GM06990 (cell line): ENCODE data around the gene ME1.

ENCODE experiments used
- DNase-seq: peaks from one replicate; pipeline ENCODE4 v3.0.0-alpha.2; 2011; ENCODE audit not compliant: insufficient read length; ENCODE audit errors: extremely low read depth
- H3K27me3 ChIP-seq: replicated peaks from 2 replicates; pipeline ENCODE4 v1.6.0; 2011; ENCODE audit warnings: low read length; ENCODE audit not compliant: control insufficient read depth, insufficient read depth
- H3K36me3 ChIP-seq: 2 replicates; pipeline ENCODE4 v1.5.1; 2011; ENCODE audit warnings: low read length; ENCODE audit not compliant: control insufficient read depth, insufficient read depth
- H3K4me3 ChIP-seq: replicated peaks from 2 replicates; pipeline ENCODE4 v1.5.1; 2011; ENCODE audit warnings: low read depth, mild to moderate bottlenecking, control low read depth, low read length
- TF ChIP-seq, protein P1 (sequence below): IDR thresholded peaks from 2 replicates; pipeline ENCODE4 v1.5.1; 2011; ENCODE audit warnings: low read length, control low read depth, mild to moderate bottlenecking, inconsistent platforms; ENCODE audit not compliant: insufficient read depth, poor library complexity, severe bottlenecking

ME1 gene

DNA sequence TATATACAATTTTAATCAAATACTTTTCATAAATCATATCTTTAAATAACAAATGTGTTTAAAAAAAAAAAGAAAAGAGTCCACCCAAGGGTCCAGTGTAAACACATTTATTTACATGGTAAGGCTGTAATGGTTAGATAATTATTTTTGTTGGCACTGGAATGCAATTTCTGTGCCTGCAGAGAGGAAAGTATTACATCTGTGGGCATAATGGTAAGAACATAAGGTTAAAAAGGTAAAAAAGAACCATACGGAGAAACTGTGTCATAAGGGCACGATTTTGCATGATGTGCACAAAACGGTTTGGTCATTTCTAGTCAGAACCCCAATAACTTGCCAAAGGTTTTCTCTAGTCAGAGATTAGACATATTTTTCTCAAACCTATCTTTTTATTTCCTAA lies 183.4 kb downstream of the ME1 start:
- TF ChIP-seq, protein P1, sequence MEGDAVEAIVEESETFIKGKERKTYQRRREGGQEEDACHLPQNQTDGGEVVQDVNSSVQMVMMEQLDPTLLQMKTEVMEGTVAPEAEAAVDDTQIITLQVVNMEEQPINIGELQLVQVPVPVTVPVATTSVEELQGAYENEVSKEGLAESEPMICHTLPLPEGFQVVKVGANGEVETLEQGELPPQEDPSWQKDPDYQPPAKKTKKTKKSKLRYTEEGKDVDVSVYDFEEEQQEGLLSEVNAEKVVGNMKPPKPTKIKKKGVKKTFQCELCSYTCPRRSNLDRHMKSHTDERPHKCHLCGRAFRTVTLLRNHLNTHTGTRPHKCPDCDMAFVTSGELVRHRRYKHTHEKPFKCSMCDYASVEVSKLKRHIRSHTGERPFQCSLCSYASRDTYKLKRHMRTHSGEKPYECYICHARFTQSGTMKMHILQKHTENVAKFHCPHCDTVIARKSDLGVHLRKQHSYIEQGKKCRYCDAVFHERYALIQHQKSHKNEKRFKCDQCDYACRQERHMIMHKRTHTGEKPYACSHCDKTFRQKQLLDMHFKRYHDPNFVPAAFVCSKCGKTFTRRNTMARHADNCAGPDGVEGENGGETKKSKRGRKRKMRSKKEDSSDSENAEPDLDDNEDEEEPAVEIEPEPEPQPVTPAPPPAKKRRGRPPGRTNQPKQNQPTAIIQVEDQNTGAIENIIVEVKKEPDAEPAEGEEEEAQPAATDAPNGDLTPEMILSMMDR: no peak
- DNase-seq: no peak
- no peaks in the 10 kb centered on the region for H3K36me3 ChIP-seq
- H3K4me3 ChIP-seq: no peak overlapping the region
- H3K27me3 ChIP-seq: no peaks in the 10 kb centered on the region

DNA sequence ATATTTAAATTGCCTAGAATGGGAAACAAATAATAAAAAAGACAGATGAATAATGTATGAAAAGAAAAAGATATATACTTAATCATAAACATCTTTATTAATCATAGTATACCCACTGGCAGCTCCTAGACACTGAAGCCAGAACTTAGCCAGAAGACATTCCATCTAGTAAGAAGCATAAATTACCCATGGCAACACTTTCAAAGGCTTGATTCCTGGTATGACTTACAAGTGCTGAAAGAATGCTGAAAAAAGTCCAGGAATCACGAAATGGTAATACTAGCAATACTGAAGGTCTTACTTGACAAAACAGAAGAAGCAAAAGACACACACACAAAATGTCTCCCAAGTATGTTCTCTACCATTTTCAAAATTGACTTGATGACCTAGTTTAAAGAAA lies 199.7 kb downstream of the ME1 start:
- Histone ChIP-seq H3K27me3 (no peaks in the 10 kb centered on the region), H3K36me3 (no peaks in the 10 kb centered on the region), H3K4me3 (no peak overlapping the region)
- TF ChIP-seq, protein P1: no peak
- DNase-seq: no peak

DNA sequence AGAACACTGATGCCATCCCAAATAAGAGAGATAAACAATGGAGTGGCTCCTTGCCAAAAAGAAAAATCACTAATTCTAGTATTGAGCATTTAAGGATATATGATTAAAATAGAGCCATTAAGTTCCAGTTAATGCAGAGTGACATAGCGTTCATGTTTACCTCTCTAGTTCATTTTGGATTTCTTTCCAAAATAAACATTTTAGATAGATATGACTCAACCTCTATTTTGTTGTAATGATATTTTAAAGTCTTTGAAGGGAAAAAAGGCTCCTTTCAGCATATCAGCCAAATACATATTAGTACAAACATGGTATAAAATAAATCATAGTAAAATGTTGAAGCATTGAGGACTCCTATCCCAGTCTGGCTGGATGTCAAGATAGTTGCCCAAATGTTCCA lies 204.3 kb downstream of the ME1 start:
- H3K27me3 ChIP-seq: no peaks in the 10 kb centered on the region
- TF ChIP-seq, protein P1: no peak
- no peak overlapping the region for H3K4me3 ChIP-seq
- no peaks in the 10 kb centered on the region for H3K36me3 ChIP-seq
- DNase-seq: no peak

DNA sequence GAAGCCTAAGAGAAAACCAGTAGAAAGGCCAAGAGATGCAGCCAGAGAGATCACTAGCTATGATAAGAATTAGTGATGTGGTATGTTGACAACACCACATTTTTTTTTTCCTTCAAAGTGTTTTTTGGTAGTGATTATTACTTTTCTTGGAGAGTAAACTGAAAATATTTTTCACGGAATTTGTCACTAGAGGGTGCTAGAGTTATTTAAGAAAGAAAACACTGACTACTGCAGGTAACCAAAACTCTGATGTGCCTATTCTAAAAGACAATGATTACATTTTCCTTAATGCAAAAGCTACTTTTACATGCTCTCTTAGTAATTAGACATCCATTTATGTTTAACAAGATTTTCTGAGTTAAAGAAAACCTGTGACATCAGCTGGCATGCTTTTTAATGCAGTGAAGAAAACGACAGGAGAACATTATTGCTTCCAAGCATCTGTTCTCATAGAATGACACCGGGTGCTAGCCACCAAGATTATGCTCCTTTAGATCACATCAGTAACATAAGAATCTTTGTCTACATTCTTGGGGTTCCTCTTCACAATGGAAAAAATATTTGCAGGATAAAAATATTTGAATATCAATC lies 208.9 kb downstream of the ME1 start:
- TF ChIP-seq, protein P1: peak; percentile 50
- H3K27me3 ChIP-seq: no peaks in the 10 kb centered on the region
- DNase-seq: no peak
- no peaks in the 10 kb centered on the region for H3K36me3 ChIP-seq
- no peak overlapping the region for H3K4me3 ChIP-seq

DNA sequence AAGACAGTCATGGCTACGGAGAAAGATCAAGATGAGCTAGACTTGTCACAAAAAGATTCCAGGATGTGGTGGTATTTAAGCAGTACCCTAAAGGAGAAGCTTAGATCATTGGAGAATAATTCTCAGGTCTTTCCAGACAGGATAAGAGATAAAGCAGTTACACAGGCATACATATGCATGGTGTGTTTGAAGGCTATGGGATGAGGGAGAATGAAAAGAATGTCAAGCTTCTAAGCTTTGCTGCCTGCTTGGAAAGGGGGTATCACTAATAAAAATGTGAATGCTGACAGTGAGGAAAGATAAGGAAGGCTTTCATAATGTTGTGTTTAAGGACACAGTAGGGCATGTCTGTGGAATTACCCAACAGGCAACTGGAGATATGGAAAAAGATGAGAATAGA lies 209.6 kb downstream of the ME1 start:
- H3K36me3 ChIP-seq: no peaks in the 10 kb centered on the region
- no peaks in the 10 kb centered on the region for H3K27me3 ChIP-seq
- DNase-seq: no peak
- TF ChIP-seq, protein P1: no peak
- H3K4me3 ChIP-seq: no peak overlapping the region

DNA sequence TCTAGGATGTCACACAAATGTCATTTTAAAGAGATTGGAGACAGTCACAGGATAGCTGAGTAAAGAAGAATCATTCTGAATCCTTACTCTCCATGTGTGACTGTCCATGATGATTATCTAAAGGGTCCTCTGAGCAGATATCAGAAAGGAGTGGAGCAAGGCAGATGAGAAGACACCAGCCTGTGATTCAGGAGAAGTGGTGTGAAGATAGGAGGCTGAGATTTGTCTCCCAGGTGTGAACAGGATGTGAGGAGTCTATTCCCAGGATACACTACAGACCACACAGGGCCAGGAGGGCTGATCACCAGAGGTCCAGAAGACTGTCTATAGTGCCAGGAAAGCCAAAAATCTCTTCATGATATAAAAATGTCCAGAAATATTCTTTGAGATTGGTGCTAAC lies 210.7 kb downstream of the ME1 start:
- Histone ChIP-seq H3K36me3 (no peaks in the 10 kb centered on the region), H3K4me3 (no peak overlapping the region), H3K27me3 (no peaks in the 10 kb centered on the region)
- TF ChIP-seq, protein P1: no peak
- DNase-seq: no peak
